Lower leg skin (tissue), 4 donors: ENCODE data around the gene TGOLN2. TPM values are rescaled to one million over a fixed set of nuclear protein-coding genes. Genes with fewer than 3 reads are reported as not detected.

ENCODE experiments used
- DNase-seq, 2 donors: peaks; one replicate each; pipeline ENCODE4 v3.0.0-alpha.2; 2019; ENCODE audit warnings: low spot score in 2 of 2
- H3K4me3 ChIP-seq: fragments of 200-600 bp; sonication (generic); 2 replicates; pipeline ENCODE4 v1.5.1; 2017; ENCODE audit warnings: mild to moderate bottlenecking, low read depth; ENCODE audit not compliant: poor library complexity, severe bottlenecking
- POLR2A ChIP-seq, 2 donors: fragments of 450-650 bp; IDR thresholded peaks; one replicate each; pipeline ENCODE4 v1.6.1; 2016 to 2017; ENCODE audit warnings: antibody characterized with exemption in 2 of 2, mild to moderate bottlenecking in 1 of 2, moderate library complexity in 1 of 2
- WGBS, 2 donors: methylation state at CpG; one replicate each; pipeline ENCODE4 v1.1.5; 2018; 5-methylcytosine and 5-hydroxymethylcytosine counted together
- intact Hi-C: fragments of 100-400 bp; cut with DNase I; formaldehyde crosslinking; loops from one replicate; pipeline ENCODE4 v1.15.0; 2023; ENCODE audit warnings: low total_unique reads
- total RNA-seq, 4 donors: library from RNA; depleted of rRNA; stranded (reverse); fragments of >200 nt; gene quantifications; one replicate each; pipeline ENCODE4 v1.1.0, GENCODE V29; 2016
- TF ChIP-seq, protein P1 (sequence below), 3 donors: fragments of 450-650 bp; IDR thresholded peaks; one replicate each; pipeline ENCODE4 v1.5.1; 2016; ENCODE audit warnings: antibody characterized with exemption in 3 of 3, mild to moderate bottlenecking in 3 of 3, moderate library complexity in 2 of 3

TGOLN2 gene
- total RNA-seq, 4 donors from 2014 or later: 57.3 to 90.4 (median 82.3) TPM

DNA sequence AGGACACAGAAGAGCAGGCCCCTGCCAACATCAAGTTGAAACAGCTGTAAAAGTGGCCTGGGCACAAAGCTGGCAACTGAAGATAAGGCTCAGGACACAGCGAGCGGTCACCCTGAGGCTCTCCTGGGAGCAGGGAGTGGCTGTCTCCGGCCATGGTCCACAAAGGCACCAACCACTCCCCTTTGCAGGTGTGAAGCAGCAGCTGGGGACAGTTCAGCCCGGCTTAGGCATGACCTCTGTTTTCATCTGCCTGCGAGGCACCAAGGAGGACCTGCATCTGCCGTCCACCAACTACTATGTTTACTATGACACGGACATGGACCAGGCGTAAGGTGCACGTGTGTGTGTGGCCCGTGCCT is 12.9 kb downstream of the TGOLN2 start:
- intact Hi-C loops: no loop called here
- H3K4me3 ChIP-seq: no peak overlapping the region
- DNase-seq: no peak
- TF ChIP-seq POLR2A (IDR thresholded peaks at IDR 0.05): no peak
- TF ChIP-seq, protein P1, sequence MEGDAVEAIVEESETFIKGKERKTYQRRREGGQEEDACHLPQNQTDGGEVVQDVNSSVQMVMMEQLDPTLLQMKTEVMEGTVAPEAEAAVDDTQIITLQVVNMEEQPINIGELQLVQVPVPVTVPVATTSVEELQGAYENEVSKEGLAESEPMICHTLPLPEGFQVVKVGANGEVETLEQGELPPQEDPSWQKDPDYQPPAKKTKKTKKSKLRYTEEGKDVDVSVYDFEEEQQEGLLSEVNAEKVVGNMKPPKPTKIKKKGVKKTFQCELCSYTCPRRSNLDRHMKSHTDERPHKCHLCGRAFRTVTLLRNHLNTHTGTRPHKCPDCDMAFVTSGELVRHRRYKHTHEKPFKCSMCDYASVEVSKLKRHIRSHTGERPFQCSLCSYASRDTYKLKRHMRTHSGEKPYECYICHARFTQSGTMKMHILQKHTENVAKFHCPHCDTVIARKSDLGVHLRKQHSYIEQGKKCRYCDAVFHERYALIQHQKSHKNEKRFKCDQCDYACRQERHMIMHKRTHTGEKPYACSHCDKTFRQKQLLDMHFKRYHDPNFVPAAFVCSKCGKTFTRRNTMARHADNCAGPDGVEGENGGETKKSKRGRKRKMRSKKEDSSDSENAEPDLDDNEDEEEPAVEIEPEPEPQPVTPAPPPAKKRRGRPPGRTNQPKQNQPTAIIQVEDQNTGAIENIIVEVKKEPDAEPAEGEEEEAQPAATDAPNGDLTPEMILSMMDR (IDR thresholded peaks at IDR 0.05): no peak
- 90 to 94% methylated on average over 9 to 10 of the region's 10 CpGs for WGBS, 2 donors

GRCh38 chr2:85312404-85312803 is 15.4 kb downstream of the TGOLN2 start:
- intact Hi-C loops: no loop called here
- no peak for TF ChIP-seq POLR2A (IDR thresholded peaks at IDR 0.05)
- TF ChIP-seq, protein P1 (IDR thresholded peaks at IDR 0.05): no peak
- DNase-seq: no peak
- WGBS, 2 donors: 71 to 73% methylated on average over 7 of the region's 7 CpGs
- H3K4me3 ChIP-seq: no peak overlapping the region

GRCh38 chr2:85310330-85310729 is 17.5 kb downstream of the TGOLN2 start:
- TF ChIP-seq, protein P1 (IDR thresholded peaks at IDR 0.05): no peak
- no peak for TF ChIP-seq POLR2A (IDR thresholded peaks at IDR 0.05)
- intact Hi-C loops: no loop called here
- WGBS, 2 donors: 66 to 71% methylated on average over 3 of the region's 3 CpGs
- no peak for DNase-seq
- H3K4me3 ChIP-seq: no peak overlapping the region

GRCh38 chr2:85309699-85310321 is 18.0 kb downstream of the TGOLN2 start:
- no peak for DNase-seq
- TF ChIP-seq, protein P1 (IDR thresholded peaks at IDR 0.05): no peak
- H3K4me3 ChIP-seq: no peak overlapping the region
- intact Hi-C loops: no loop called here
- WGBS, 2 donors: 69 to 71% methylated on average over 19 of the region's 19 CpGs

DNA sequence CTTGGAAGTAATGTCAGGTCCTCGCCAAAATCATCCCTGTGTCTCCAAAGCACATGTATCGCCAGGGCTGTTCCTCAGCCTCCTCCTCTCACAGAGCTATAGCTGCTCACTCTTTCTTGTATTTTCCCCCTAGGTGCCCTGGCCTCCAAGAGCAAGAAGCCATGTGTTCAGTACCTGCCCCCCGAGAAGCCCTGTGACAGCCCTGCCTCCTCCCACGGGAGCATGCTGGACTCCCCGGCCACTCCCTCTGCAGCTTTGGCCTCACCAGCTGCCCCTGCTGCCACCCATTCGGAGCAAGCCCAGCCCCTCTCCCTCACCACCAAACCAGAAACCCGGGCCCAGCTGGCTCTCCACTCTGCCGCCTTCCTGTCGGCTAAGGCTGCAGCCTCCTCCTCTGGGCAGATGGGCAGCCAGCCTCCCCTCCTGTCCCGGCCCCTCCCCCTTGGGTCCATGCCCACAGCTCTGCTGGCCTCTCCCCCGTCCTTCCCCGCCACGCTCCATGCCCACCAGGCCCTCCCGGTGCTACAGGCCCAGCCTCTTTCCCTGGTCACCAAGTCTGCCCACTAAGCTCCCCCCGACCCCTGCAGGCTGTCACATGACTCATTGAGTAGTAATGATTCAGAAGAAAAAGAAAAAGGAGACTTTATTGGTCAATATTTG is 18.8 kb downstream of the TGOLN2 start:
- H3K4me3 ChIP-seq: no peak overlapping the region
- peak in 1 of 2 donors; percentile 88 for DNase-seq
- intact Hi-C loops: no loop called here
- no peak for TF ChIP-seq POLR2A (IDR thresholded peaks at IDR 0.05)
- TF ChIP-seq, protein P1 (IDR thresholded peaks at IDR 0.05): peak in 1 of 3 donors; percentile 12
- WGBS, 2 donors: 48 to 56% methylated on average over 15 of the region's 15 CpGs
